GM19438 (cell line): ENCODE measurements around the gene UBAP1L.
A peak's percentile ranks its signal among the peaks of the same experiment; 100 is the strongest.
"Not testable (repeated sequence)": the region's sequence is repeated elsewhere in the genome, so short reads cannot be mapped to it uniquely, and the experiment has no call there.

Experiments
- ATAC-seq: cut with Tn5 transposase; IDR thresholded peaks from one replicate; pipeline ENCODE4 v1.9.1; 2021; ENCODE audit warnings: low read depth; ENCODE audit not compliant: unreplicated experiment

Gene UBAP1L

DNA sequence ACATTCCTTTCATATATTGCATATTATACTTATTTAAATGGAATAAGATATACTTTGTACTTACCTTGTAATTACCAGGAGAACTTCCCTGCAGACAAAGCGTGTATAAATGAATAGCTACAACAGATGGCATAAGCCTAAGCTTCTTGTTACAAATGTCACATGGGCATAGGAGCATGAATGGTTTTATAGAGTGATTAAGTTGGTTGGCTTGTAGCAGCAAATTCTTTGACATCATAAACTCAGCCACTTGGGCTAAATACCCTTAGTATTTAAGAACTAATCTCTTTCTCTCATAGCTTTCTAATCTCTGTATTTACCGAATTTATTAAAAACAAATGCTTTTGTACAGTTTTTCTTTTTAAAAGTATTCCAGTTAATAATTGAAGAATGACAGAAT, at the start of gene UBAP1L:
UBAP1L (minus strand) TSS at position 115 of the 400 bp plus-strand sequence. CDS start 8,985 bp downstream, outside the sequence.
- ATAC-seq = no peak

DNA sequence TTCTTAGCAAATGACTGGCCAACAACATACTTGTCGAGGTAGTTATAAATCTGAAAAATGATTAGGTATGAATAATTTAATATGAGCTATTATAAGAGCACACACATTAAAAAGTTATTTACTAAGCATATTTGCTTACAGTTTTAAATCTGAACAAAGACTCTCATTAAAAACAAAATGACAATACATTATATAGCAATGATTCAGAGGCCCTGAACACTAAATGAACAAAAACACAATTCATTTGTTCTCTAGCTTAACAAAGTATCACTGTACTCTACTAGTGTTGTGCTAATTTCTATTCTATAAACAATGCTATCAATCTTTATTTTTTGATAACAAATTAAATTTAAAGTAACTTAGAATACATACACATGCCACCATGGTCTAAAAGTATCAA, 49.1 kb upstream of the UBAP1L start:
- ATAC-seq = no peak

GRCh38 chr15:65163041-65163440, 48.0 kb upstream of the UBAP1L start:
- ATAC-seq = no peak

GRCh38 chr15:65156692-65157091, 41.7 kb upstream of the UBAP1L start:
- no peak for ATAC-seq

- no peak for ATAC-seq
Measured at GRCh38 chr15:65154720-65155119, 39.7 kb upstream of the UBAP1L start.

DNA sequence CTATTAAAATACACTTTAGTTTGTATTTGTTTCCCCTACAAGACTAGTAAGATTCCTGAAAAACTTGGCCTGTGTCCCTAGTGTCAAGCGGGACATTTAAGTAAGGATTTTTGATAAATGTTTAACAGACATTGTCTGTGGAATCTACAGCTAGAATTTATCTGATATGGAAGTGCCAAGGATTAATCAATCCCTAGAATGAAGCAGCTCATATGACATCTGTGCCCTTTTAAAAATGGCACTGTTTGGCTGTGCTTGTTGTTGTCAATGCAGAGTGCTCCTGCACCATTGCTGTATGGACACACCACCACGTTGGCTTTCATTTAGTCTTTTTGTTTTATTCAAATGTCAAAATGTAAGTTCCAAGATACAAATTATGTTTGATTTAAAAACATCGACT, 32.9 kb upstream of the UBAP1L start:
- no peak for ATAC-seq

- ATAC-seq = no peak
Measured at GRCh38 chr15:65146438-65146837, 31.4 kb upstream of the UBAP1L start.

DNA sequence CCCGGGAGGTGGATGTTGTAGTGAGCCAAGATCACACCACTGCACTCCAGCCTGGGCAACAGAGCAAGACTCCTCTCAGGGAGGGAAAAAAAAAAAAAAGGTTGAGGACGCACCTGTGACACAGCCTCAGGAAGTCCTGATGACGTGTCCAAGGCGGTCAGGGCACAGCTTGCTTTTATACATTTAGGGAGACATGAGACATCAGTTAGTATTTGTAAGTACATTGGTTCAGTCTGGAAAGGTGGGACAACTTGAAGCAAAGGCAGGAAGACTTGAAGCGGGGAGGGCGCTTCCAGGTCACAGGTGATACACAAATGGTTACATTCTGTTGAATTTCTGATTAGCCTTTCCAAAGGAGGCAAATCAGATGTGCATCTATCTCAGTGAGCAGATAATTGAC, 23.6 kb upstream of the UBAP1L start:
- not testable (repeated sequence) for ATAC-seq

DNA sequence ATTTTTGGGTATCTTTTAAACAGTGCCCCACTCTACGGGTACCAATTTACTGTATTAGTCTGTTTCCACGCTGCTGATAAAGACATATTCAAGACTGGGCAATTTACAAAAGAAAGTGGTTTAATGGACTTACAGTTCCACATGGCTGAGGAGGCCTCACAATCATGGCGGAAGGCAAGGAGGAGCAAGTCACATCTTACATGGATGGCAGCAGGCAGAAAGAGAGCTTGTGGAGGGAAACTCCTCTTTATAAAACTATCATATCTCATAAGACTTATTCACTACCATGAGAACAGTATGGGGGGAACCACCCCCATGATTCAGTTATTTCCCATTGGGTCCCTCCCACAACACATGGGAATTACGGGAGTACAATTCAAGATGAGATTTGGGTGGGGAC, 22.9 kb upstream of the UBAP1L start:
- ATAC-seq = not testable (repeated sequence)

GRCh38 chr15:65137089-65137488, 22.1 kb upstream of the UBAP1L start:
- not testable (repeated sequence) for ATAC-seq

- no peak for ATAC-seq
Measured at GRCh38 chr15:65134538-65134937, 19.5 kb upstream of the UBAP1L start.

DNA sequence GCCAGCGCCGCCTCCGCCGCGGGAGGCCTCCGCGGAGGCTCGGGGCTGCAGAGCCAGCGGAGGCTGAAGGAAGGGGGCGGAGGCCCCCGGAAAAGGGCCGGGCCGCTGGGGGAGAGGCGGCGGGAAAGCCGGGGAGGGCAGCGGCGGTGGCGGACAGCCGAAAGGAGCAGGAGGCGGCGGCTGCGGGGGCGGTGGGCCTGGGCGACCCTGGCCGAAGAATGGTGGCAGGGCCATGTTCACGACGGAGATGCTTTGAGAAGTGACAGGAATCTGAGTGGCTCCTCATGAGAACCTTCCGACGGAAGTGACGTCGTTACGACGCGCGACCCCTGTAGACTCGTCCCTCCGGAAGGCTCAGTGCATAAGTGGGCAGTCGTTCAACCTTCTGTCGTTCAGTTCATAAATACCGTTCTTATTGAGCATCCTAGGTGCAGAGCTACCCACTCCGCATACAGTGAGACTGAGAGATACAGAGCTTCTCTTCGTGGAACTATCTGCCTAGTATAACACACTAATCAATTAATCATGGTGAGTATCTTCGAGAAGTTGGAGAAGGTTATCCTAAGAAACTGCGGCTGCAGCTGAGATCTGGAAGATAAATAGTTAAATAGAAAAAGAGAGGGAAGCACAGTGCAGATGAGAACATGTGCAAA, 18.7 kb upstream of the UBAP1L start, which contains the start of gene PDCD7:
PDCD7 (minus strand) TSS at position 261 of the 653 bp plus-strand sequence; CDS start at position 234, 27 bp downstream.
- peak; percentile 88 for ATAC-seq

DNA sequence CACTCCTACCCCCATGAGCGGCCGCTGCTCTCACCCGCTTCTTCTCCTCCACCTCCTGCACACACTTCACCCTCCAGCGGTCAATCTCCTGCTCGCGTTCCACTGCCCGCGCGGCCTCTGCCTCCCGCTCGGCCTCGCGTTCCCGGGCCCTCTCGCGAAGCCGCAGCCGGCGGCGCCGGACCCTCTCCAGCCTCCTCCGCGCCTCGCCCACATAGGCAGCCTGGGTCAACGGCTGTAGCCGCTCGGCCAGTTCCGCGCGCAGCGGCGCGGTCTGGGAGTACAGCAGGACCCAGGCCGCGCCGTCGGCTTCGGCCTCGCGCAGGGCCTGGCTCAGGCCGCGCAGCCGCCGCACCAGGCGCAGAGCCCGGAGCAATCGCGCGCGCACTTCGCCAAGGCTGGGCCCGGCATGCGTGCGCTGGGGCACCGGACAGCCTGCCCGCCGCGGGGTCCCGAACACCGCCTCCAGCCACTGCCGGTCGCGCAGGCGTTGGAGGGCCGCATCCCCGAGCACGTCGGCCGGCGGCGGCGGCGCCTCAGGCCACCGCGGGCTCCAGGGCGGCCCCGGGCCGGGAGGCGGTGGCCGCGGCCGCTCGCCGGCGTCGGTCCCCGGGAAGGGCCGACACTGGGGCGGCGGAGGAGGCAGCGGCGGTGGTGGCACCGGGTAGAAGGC, 18.0 kb upstream of the UBAP1L start:
- peak; percentile 36 for ATAC-seq

GRCh38 chr15:65130941-65131340, 15.9 kb upstream of the UBAP1L start:
- no peak for ATAC-seq

DNA sequence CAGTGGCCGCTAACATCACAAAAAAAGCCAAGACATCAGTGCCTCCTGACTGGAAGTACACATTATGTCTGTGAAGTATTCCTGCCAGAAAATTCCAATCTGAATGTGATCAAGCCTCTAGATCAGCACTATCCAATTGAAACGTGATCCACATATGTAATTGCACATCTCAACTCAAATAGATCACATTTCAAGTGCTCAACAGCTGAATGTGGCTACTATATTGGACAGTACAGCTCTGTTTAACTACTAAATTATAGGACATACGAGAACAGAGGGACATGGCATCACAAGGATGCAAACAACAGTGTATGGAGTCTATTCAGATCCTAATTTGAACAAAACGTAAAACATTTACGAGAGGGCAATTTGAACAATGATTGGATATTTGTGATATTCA, 542 bp upstream of the UBAP1L start:
- ATAC-seq = no peak

- ATAC-seq = no peak
Measured at GRCh38 chr15:65110676-65111292, 4.2 kb downstream of the UBAP1L start.

- no peak for ATAC-seq
Measured at GRCh38 chr15:65106011-65106590, 8.9 kb downstream of the UBAP1L start.

DNA sequence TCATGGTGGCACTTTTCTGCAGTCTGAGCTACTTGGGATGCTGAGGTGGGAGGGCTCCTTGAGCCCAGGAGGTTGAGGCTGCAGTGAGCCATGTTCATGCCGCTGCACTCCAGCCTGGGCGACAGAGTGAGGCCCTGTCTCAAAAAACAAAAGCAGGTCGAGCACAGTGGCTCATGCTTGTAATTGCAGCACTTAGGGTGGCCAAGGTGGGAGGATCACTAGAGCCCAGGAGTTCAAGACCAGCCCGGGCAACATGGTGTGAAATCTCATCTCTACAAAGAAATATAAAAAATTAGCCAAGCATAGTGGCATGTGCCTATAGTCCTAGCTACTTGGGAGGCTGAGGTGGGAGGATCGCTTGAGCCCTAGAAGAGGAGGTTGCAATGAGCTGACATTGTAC, 10.0 kb downstream of the UBAP1L start:
- ATAC-seq = no peak

DNA sequence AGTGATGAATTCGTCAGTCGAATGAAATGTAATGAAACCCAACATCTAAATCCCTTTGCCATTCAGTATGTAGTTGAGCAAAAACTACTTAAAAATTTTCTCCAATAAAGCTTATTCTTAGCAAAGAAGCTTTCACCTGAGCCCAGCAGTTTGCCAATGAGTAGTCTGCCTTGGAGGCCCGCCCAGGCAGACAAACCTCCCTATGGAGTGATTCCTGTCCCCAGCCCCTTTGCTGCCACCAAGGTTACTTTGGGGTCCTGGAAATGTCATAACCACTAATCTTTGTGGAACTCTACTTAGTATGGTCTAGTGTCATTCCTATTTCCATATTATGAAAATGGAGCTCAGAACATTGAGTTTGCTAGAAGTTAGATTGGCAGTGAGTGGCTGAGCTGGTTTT, 12.1 kb downstream of the UBAP1L start:
- no peak for ATAC-seq

- no peak for ATAC-seq
Measured at GRCh38 chr15:65101891-65102708, 12.9 kb downstream of the UBAP1L start.
